ENCODE data around the gene GABBR2. TPM values are rescaled to one million over a fixed set of nuclear protein-coding genes. Genes with fewer than 3 reads are reported as not detected.

The GABBR2 gene
- total and polyA plus RNA-seq, 2 experiments from 2014 or later: 0.89 to 1.3 TPM

Other genes starting within 250 kb of the GABBR2 start
- gene ANKS6, start 87.6 kb upstream of the GABBR2 start, total RNA-seq (2014; rRNA removed; shearing (Covaris generic)): 35.4 and 59.0 TPM in 2 replicates
- 36.9 and 42.9 TPM in 2 replicates for gene ANKS6, start 87.6 kb upstream of the GABBR2 start, polyA plus RNA-seq (2016; fragmentation: Nextera tagmentation; extraction: Ambion mirVana)
- gene GALNT12, start 98.7 kb upstream of the GABBR2 start, total RNA-seq (2014; rRNA removed; shearing (Covaris generic)): 23.6 and 27.5 TPM in 2 replicates
- gene GALNT12, start 98.7 kb upstream of the GABBR2 start, polyA plus RNA-seq (2016; fragmentation: Nextera tagmentation; extraction: Ambion mirVana): 14.0 and 14.6 TPM in 2 replicates
- 0.17 and 0.50 TPM in 2 replicates for gene COL15A1, start 235.0 kb upstream of the GABBR2 start, total RNA-seq (2014; rRNA removed; shearing (Covaris generic))
- 0.18 TPM in 1 of 2 replicates, not detected in the other for gene COL15A1, start 235.0 kb upstream of the GABBR2 start, polyA plus RNA-seq (2016; fragmentation: Nextera tagmentation; extraction: Ambion mirVana)

Measured in GM23338 (cell line).